ENCODE results near the gene SH3GLB2. TPM values are rescaled to one million over a fixed set of nuclear protein-coding genes. Genes with fewer than 3 reads are reported as not detected.
"Not testable (repeated sequence)": the region's sequence is repeated elsewhere in the genome, so short reads cannot be mapped to it uniquely, and the experiment has no call there.

Gene SH3GLB2
- total and polyA plus RNA-seq, 11 donors = 27.3 to 42.7 (median 35.4) TPM

DNA sequence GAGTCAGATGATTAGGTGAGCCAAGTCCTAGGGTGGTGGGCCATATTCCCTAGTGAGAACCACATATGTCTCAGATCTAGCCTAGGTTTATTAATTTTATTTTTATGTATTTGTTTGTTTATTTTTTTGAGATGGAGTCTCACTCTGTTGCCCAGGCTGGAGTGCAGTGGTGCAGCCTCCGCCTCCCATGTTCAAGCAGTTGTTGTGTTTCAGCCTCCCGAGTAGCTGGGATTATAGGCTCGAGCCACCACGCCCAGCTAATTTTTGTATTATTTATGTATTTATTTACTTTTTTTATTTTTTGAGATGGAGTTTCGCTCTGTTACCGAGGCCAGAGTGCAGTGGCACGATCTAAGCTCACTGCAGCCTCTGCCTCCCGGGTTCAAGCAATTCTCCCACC is 44.6 kb downstream of the SH3GLB2 start:
- Histone ChIP-seq H3K4me3 (no peak overlapping the region), H3K9me3 (no peaks in the 10 kb centered on the region), H3K27me3 (no peaks in the 10 kb centered on the region), H3K27ac (no peak overlapping the region), H3K36me3 (peaks cover 0 to 100% (median 98%) of the 10 kb centered on the region in 9 donors), H3K4me1 (peaks cover 0 to 7% (median 0%) of the 10 kb centered on the region in 12 donors)
- intact Hi-C loops (cut with DNase I) = no loop called here
- ATAC-seq (no peak), DNase-seq (no peak)
- 96 to 98% (median 98%) methylated on average over 8 of the region's 8 CpGs for WGBS, 4 donors
- TF ChIP-seq CTCF (IDR thresholded peaks at IDR 0.05) (no peak), POLR2A (IDR thresholded peaks at IDR 0.05) (no peak)

DNA sequence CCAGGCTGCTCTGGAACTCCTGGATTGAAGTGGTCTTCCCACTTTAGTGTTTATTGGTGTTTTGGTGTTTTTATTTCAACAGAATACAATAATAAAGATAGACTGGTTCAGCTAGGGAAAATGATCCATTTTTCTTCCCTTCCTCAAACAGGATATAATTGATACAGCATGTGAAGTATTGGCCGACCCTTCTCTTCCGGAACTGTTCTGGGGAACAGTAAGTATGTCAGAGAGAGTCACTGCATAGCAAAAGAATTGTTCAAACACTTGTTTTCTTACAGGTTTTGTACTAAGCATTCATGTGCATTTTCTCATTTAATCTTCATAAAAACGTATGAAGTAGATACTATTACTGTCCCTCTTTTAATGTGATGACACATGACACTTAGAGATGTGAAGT is 49.0 kb downstream of the SH3GLB2 start:
- Histone ChIP-seq H3K9me3 (no peaks in the 10 kb centered on the region), H3K27ac (no peak overlapping the region), H3K4me3 (no peak overlapping the region), H3K27me3 (no peaks in the 10 kb centered on the region), H3K36me3 (peaks cover 0 to 98% (median 91%) of the 10 kb centered on the region in 9 donors), H3K4me1 (no peaks in the 10 kb centered on the region)
- intact Hi-C loops (cut with DNase I) = no loop called here
- no peak for ATAC-seq
- no peak for DNase-seq
- WGBS, 4 donors = 86 to 90% (median 89%) methylated on average over 3 of the region's 3 CpGs
- no peak for TF ChIP-seq POLR2A (IDR thresholded peaks at IDR 0.05)
- TF ChIP-seq CTCF (IDR thresholded peaks at IDR 0.05) = no peak

DNA sequence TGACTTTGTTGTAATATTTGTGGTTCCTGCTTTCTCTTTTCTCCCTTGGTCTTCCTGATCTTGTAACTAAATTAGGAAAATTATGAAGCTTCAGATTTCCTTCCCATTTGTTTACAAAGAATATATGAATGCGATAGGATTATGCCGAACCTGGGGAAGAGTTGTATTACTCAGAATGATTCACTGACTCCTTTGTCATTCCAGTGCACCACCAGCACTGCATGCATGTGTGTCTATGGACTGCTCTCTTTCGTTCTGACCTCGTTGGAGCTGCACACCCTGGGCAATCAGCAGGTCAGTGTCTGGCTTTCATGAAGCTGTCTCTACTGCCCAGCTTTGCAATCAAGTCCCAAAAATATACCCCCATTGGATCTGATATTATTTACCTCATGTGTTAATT is 55.2 kb downstream of the SH3GLB2 start:
- intact Hi-C loops (cut with DNase I) = no loop called here
- H3K9me3 ChIP-seq = no peaks in the 10 kb centered on the region
- ATAC-seq (no peak), DNase-seq (no peak)
- H3K4me1 ChIP-seq = no peaks in the 10 kb centered on the region
- WGBS, 4 donors = 69 to 79% (median 76%) methylated on average over 4 of the region's 4 CpGs
- no peak overlapping the region for H3K27ac ChIP-seq
- H3K36me3 ChIP-seq = peaks cover 0 to 100% (median 94%) of the 10 kb centered on the region in 9 donors
- no peak overlapping the region for H3K4me3 ChIP-seq
- no peaks in the 10 kb centered on the region for H3K27me3 ChIP-seq
- TF ChIP-seq CTCF (IDR thresholded peaks at IDR 0.05) (no peak), POLR2A (IDR thresholded peaks at IDR 0.05) (no peak)

DNA sequence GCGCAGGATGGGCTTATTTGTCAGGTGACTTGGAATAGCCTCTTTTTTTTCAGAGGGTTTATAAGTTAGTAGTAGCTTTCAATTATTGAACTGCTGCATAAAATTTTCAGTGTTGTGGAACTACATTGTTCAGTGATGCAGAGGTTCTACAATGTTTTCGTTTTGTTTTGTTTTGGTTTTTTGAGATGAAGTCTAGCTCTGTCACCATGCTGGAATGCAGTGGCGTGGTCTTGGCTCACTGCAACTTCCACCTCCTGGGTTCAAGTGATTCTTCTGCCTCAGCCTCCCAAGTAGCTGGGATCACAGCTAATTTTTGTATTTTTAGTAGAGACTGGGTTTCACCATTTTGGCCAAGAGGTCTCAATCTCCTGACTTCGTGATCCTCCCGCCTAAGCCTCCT is 58.6 kb downstream of the SH3GLB2 start:
- Histone ChIP-seq H3K36me3 (peaks cover 0 to 92% (median 73%) of the 10 kb centered on the region in 9 donors), H3K27ac (no peak overlapping the region), H3K27me3 (no peaks in the 10 kb centered on the region), H3K4me3 (no peak overlapping the region), H3K4me1 (no peaks in the 10 kb centered on the region), H3K9me3 (no peaks in the 10 kb centered on the region)
- ATAC-seq = no peak
- DNase-seq = no peak
- WGBS, 4 donors = 96 to 98% (median 97%) methylated on average over 5 of the region's 5 CpGs
- intact Hi-C loops (cut with DNase I) = loop anchor here in 1 of 10 donors (10.0 kb wide), 1 partner anchor 365 kb away; no protein-coding TSS in a partner anchor
- TF ChIP-seq POLR2A (IDR thresholded peaks at IDR 0.05) (no peak), CTCF (IDR thresholded peaks at IDR 0.05) (no peak)

- not testable (repeated sequence) for ATAC-seq, DNase-seq, H3K4me1 ChIP-seq, H3K9me3 ChIP-seq, H3K27ac ChIP-seq, H3K4me3 ChIP-seq, H3K27me3 ChIP-seq
- 94 to 97% (median 95%) methylated on average over 9 of the region's 9 CpGs for WGBS, 4 donors
- intact Hi-C loops (cut with DNase I) = loop anchor here in 1 of 10 donors (10.0 kb wide), 1 partner anchor 357 kb away; no protein-coding TSS in a partner anchor
- peaks cover 0 to 94% (median 88%) of the 10 kb centered on the region in 9 donors for H3K36me3 ChIP-seq
Observed at GRCh38 chr9:128961403-128961802, 66.7 kb downstream of the SH3GLB2 start.
